ENCODE measurements around the gene TEF.

The TEF gene

GRCh38 chr22:41405588-41405987 is 23.8 kb downstream of the TEF start:
- no peaks in the 10 kb centered on the region for H3K27me3 ChIP-seq (ENCODE audit: control insufficient read depth, insufficient read depth, low read length)
- no peak overlapping the region for H3K4me3 ChIP-seq (ENCODE audit: low read depth, low read length)
- no peak overlapping the region for H3K27ac ChIP-seq (ENCODE audit: low read depth, low read length)
- no peaks in the 10 kb centered on the region for H3K36me3 ChIP-seq (ENCODE audit: control insufficient read depth, insufficient read depth, low read length)
- no peaks in the 10 kb centered on the region for H3K9me3 ChIP-seq (ENCODE audit: control insufficient read depth, insufficient read depth, low read length)
- no peaks in the 10 kb centered on the region for H3K4me1 ChIP-seq (ENCODE audit: control insufficient read depth, insufficient read depth, low read length)
- H3K9ac ChIP-seq (ENCODE audit: low read depth, low read length), result no peak overlapping the region

- H3K4me1 ChIP-seq (ENCODE audit: control insufficient read depth, insufficient read depth, low read length), result peaks cover 5% of the 10 kb centered on the region; the same call in 1 of the 2 replicates
- no peaks in the 10 kb centered on the region for H3K27me3 ChIP-seq (ENCODE audit: control insufficient read depth, insufficient read depth, low read length)
- no peak overlapping the region for H3K27ac ChIP-seq (ENCODE audit: low read depth, low read length)
These were observed 24.7 kb downstream of the TEF start for GRCh38 chr22:41406410-41406809.

GRCh38 chr22:41407433-41407832 is 25.7 kb downstream of the TEF start:
- no peak overlapping the region for H3K4me3 ChIP-seq (ENCODE audit: low read depth, low read length)
- H3K27me3 ChIP-seq (ENCODE audit: control insufficient read depth, insufficient read depth, low read length), result no peaks in the 10 kb centered on the region
- H3K4me1 ChIP-seq (ENCODE audit: control insufficient read depth, insufficient read depth, low read length), result peaks cover 5% of the 10 kb centered on the region; the same call in 1 of the 2 replicates
- H3K27ac ChIP-seq (ENCODE audit: low read depth, low read length), result no peak overlapping the region
- no peaks in the 10 kb centered on the region for H3K9me3 ChIP-seq (ENCODE audit: control insufficient read depth, insufficient read depth, low read length)
- no peaks in the 10 kb centered on the region for H3K36me3 ChIP-seq (ENCODE audit: control insufficient read depth, insufficient read depth, low read length)
- H3K9ac ChIP-seq (ENCODE audit: low read depth, low read length), result no peak overlapping the region

More at GRCh38 chr22:41406410-41406809, 24.7 kb downstream of the TEF start:
- no peak overlapping the region for H3K9ac ChIP-seq (ENCODE audit: low read depth, low read length)
- H3K9me3 ChIP-seq (ENCODE audit: control insufficient read depth, insufficient read depth, low read length), result no peaks in the 10 kb centered on the region
- no peaks in the 10 kb centered on the region for H3K36me3 ChIP-seq (ENCODE audit: control insufficient read depth, insufficient read depth, low read length)
- H3K4me3 ChIP-seq (ENCODE audit: low read depth, low read length), result no peak overlapping the region

- Histone ChIP-seq H3K27me3 (ENCODE audit: control insufficient read depth, insufficient read depth, low read length) (no peaks in the 10 kb centered on the region), H3K4me3 (ENCODE audit: low read depth, low read length) (no peak overlapping the region), H3K9me3 (ENCODE audit: control insufficient read depth, insufficient read depth, low read length) (no peaks in the 10 kb centered on the region), H3K36me3 (ENCODE audit: control insufficient read depth, insufficient read depth, low read length) (no peaks in the 10 kb centered on the region), H3K27ac (ENCODE audit: low read depth, low read length) (no peak overlapping the region), H3K4me1 (ENCODE audit: control insufficient read depth, insufficient read depth, low read length) (peaks cover 5% of the 10 kb centered on the region; the same call in 1 of the 2 replicates), H3K9ac (ENCODE audit: low read depth, low read length) (no peak overlapping the region)
These were observed 26.9 kb downstream of the TEF start for GRCh38 chr22:41408665-41409064.

- Histone ChIP-seq H3K9me3 (ENCODE audit: control insufficient read depth, insufficient read depth, low read length) (no peaks in the 10 kb centered on the region), H3K36me3 (ENCODE audit: control insufficient read depth, insufficient read depth, low read length) (no peaks in the 10 kb centered on the region), H3K4me1 (ENCODE audit: control insufficient read depth, insufficient read depth, low read length) (peaks cover 10% of the 10 kb centered on the region; the same call in 1 of the 2 replicates), H3K27me3 (ENCODE audit: control insufficient read depth, insufficient read depth, low read length) (no peaks in the 10 kb centered on the region), H3K27ac (ENCODE audit: low read depth, low read length) (no peak overlapping the region), H3K9ac (ENCODE audit: low read depth, low read length) (no peak overlapping the region), H3K4me3 (ENCODE audit: low read depth, low read length) (no peak overlapping the region)
These were observed 28.6 kb downstream of the TEF start for GRCh38 chr22:41410311-41410751.

GRCh38 chr22:41411021-41411851 is 29.5 kb downstream of the TEF start:
- Histone ChIP-seq H3K9me3 (ENCODE audit: control insufficient read depth, insufficient read depth, low read length) (no peaks in the 10 kb centered on the region), H3K36me3 (ENCODE audit: control insufficient read depth, insufficient read depth, low read length) (no peaks in the 10 kb centered on the region), H3K4me1 (ENCODE audit: control insufficient read depth, insufficient read depth, low read length) (peaks cover 10% of the 10 kb centered on the region; the same call in 1 of the 2 replicates), H3K4me3 (ENCODE audit: low read depth, low read length) (no peak overlapping the region), H3K9ac (ENCODE audit: low read depth, low read length) (no peak overlapping the region), H3K27ac (ENCODE audit: low read depth, low read length) (no peak overlapping the region), H3K27me3 (ENCODE audit: control insufficient read depth, insufficient read depth, low read length) (no peaks in the 10 kb centered on the region)

GRCh38 chr22:41415554-41415953 is 33.8 kb downstream of the TEF start:
- Histone ChIP-seq H3K27ac (ENCODE audit: low read depth, low read length) (no peak overlapping the region), H3K36me3 (ENCODE audit: control insufficient read depth, insufficient read depth, low read length) (no peaks in the 10 kb centered on the region), H3K9me3 (ENCODE audit: control insufficient read depth, insufficient read depth, low read length) (no peaks in the 10 kb centered on the region), H3K27me3 (ENCODE audit: control insufficient read depth, insufficient read depth, low read length) (no peaks in the 10 kb centered on the region), H3K4me1 (ENCODE audit: control insufficient read depth, insufficient read depth, low read length) (peaks cover 10% of the 10 kb centered on the region; the same call in 1 of the 2 replicates), H3K9ac (ENCODE audit: low read depth, low read length) (no peak overlapping the region), H3K4me3 (ENCODE audit: low read depth, low read length) (no peak overlapping the region)

- H3K9ac ChIP-seq (ENCODE audit: low read depth, low read length), result no peak overlapping the region
- H3K36me3 ChIP-seq (ENCODE audit: control insufficient read depth, insufficient read depth, low read length), result no peaks in the 10 kb centered on the region
- H3K4me1 ChIP-seq (ENCODE audit: control insufficient read depth, insufficient read depth, low read length), result peaks cover 5% of the 10 kb centered on the region; the same call in 1 of the 2 replicates
- no peak overlapping the region for H3K4me3 ChIP-seq (ENCODE audit: low read depth, low read length)
- H3K27ac ChIP-seq (ENCODE audit: low read depth, low read length), result no peak overlapping the region
- H3K9me3 ChIP-seq (ENCODE audit: control insufficient read depth, insufficient read depth, low read length), result no peaks in the 10 kb centered on the region
- no peaks in the 10 kb centered on the region for H3K27me3 ChIP-seq (ENCODE audit: control insufficient read depth, insufficient read depth, low read length)
These were observed 36.1 kb downstream of the TEF start for GRCh38 chr22:41417622-41418390.

- no peaks in the 10 kb centered on the region for H3K27me3 ChIP-seq (ENCODE audit: control insufficient read depth, insufficient read depth, low read length)
- no peak overlapping the region for H3K27ac ChIP-seq (ENCODE audit: low read depth, low read length)
- no peak overlapping the region for H3K4me3 ChIP-seq (ENCODE audit: low read depth, low read length)
- H3K9me3 ChIP-seq (ENCODE audit: control insufficient read depth, insufficient read depth, low read length), result no peaks in the 10 kb centered on the region
- H3K9ac ChIP-seq (ENCODE audit: low read depth, low read length), result no peak overlapping the region
- H3K36me3 ChIP-seq (ENCODE audit: control insufficient read depth, insufficient read depth, low read length), result no peaks in the 10 kb centered on the region
- H3K4me1 ChIP-seq (ENCODE audit: control insufficient read depth, insufficient read depth, low read length), result peaks cover 5% of the 10 kb centered on the region; the same call in 1 of the 2 replicates
These were observed 37.0 kb downstream of the TEF start for GRCh38 chr22:41418717-41419116.

GRCh38 chr22:41425660-41426365 is 44.1 kb downstream of the TEF start:
- H3K36me3 ChIP-seq (ENCODE audit: control insufficient read depth, insufficient read depth, low read length), result no peaks in the 10 kb centered on the region
- no peaks in the 10 kb centered on the region for H3K9me3 ChIP-seq (ENCODE audit: control insufficient read depth, insufficient read depth, low read length)
- H3K27me3 ChIP-seq (ENCODE audit: control insufficient read depth, insufficient read depth, low read length), result no peaks in the 10 kb centered on the region
- H3K4me3 ChIP-seq (ENCODE audit: low read depth, low read length), result no peak overlapping the region
- H3K4me1 ChIP-seq (ENCODE audit: control insufficient read depth, insufficient read depth, low read length), result no peaks in the 10 kb centered on the region
- H3K27ac ChIP-seq (ENCODE audit: low read depth, low read length), result no peak overlapping the region
- no peak overlapping the region for H3K9ac ChIP-seq (ENCODE audit: low read depth, low read length)

Data from HUES48 (cell line).